Hepatocyte (in vitro differentiated cells): ENCODE measurements around the gene STN1. TPM values are rescaled to one million over a fixed set of nuclear protein-coding genes. Genes with fewer than 3 reads are reported as not detected.

ENCODE experiments used
- DNase-seq: peaks from one replicate; pipeline ENCODE4 v3.0.0-alpha.2; 2016; ENCODE audit warnings: low spot score
- H2AFZ ChIP-seq: fragments of 200-600 bp; sonication (generic); 2 replicates; pipeline ENCODE4 v1.6.0; 2016; ENCODE audit warnings: antibody characterized with exemption, mild to moderate bottlenecking
- H3K27ac ChIP-seq: fragments of 200-600 bp; sonication (generic); 2 replicates; pipeline ENCODE4 v1.5.1; 2016; ENCODE audit warnings: mild to moderate bottlenecking
- H3K27me3 ChIP-seq: fragments of 200-600 bp; sonication (generic); 2 replicates; pipeline ENCODE4 v1.6.1; 2016
- H3K36me3 ChIP-seq: fragments of 200-600 bp; sonication (generic); replicated peaks from 2 replicates; pipeline ENCODE4 v1.5.1; 2016; ENCODE audit warnings: low read depth; ENCODE audit not compliant: insufficient read depth
- H3K4me1 ChIP-seq: fragments of 200-600 bp; sonication (generic); 2 replicates; pipeline ENCODE4 v1.5.1; 2016; ENCODE audit warnings: mild to moderate bottlenecking, moderate library complexity; ENCODE audit not compliant: insufficient read depth
- H3K4me2 ChIP-seq: fragments of 200-600 bp; sonication (generic); 2 replicates; pipeline ENCODE4 v1.6.0; 2016
- H3K4me3 ChIP-seq: fragments of 200-600 bp; sonication (generic); 2 replicates; pipeline ENCODE4 v1.5.1; 2016; ENCODE audit warnings: mild to moderate bottlenecking
- H3K79me2 ChIP-seq: fragments of 200-600 bp; sonication (generic); 2 replicates; pipeline ENCODE4 v1.6.0; 2017; ENCODE audit warnings: mild to moderate bottlenecking
- H3K9me2 ChIP-seq: fragments of 200-600 bp; sonication (generic); replicated peaks from 2 replicates; pipeline ENCODE4 v1.6.0; 2017; ENCODE audit warnings: mild to moderate bottlenecking; ENCODE audit not compliant: insufficient read depth
- H3K9me3 ChIP-seq: fragments of 200-600 bp; sonication (generic); 2 replicates; pipeline ENCODE4 v1.5.1; 2016; ENCODE audit warnings: low read depth, mild to moderate bottlenecking
- H4K20me1 ChIP-seq: fragments of 200-600 bp; sonication (generic); 2 replicates; pipeline ENCODE4 v1.6.0; 2016; ENCODE audit warnings: mild to moderate bottlenecking; ENCODE audit not compliant: insufficient read depth, poor library complexity, severe bottlenecking
- EZH2 ChIP-seq: fragments of 200-600 bp; sonication (generic); IDR thresholded peaks from 2 replicates; pipeline ENCODE4 v1.6.1; 2016; ENCODE audit warnings: antibody characterized with exemption, mild to moderate bottlenecking, borderline replicate concordance
- EZH2phosphoT487 ChIP-seq: fragments of 200-600 bp; sonication (generic); IDR thresholded peaks from one replicate; pipeline ENCODE4 v1.6.1; 2018; ENCODE audit warnings: antibody characterized with exemption, mild to moderate bottlenecking, low read depth, moderate library complexity; ENCODE audit not compliant: unreplicated experiment, severe bottlenecking
- WGBS: methylation state at CpG from one replicate; pipeline ENCODE4 v1.1.6; 2016; ENCODE audit warnings: low lambda C conversion rate; ENCODE audit errors: missing lambda C conversion rate; 5-methylcytosine and 5-hydroxymethylcytosine counted together
- polyA plus RNA-seq: library from polyadenylated mRNA; unstranded; fragments of >200 nt; fragmentation: Nextera tagmentation; extraction: Ambion mirVana; gene quantifications from 2 replicates; pipeline ENCODE4 v1.2.1, GENCODE V29; 2016
- total RNA-seq: library from RNA; depleted of rRNA; stranded (reverse); fragments of >200 nt; gene quantifications from 2 replicates; pipeline ENCODE4 v1.2.3, GENCODE V29; 2014
- TF ChIP-seq, protein P1 (sequence below): fragments of 200-600 bp; sonication (generic); IDR thresholded peaks from 2 replicates; pipeline ENCODE4 v1.5.1; 2016; ENCODE audit warnings: antibody characterized with exemption, mild to moderate bottlenecking; ENCODE audit not compliant: poor library complexity

STN1 gene
- total and polyA plus RNA-seq, 2 experiments from 2014 or later: 20.1 to 20.2 TPM

DNA sequence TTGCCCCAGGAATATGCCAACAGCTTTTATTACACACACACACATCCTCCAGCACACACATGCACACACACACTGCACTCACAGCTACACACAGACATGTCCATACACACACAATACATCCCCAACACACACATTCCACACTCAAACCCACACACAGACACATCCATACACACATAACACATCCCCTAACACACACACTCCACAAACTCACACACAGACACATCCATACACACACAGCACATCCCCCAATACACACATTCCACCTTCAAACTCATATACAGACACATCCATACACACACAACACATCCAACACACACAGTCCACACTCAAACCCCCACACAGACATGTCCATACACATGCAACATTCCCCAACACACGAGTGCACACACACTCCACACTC is 81.7 kb downstream of the STN1 start:
- Histone ChIP-seq H3K4me1 (peaks cover 70% of the 10 kb centered on the region), H3K9me3 (no peaks in the 10 kb centered on the region), H2AFZ (no peak overlapping the region), H4K20me1 (no peaks in the 10 kb centered on the region), H3K4me3 (no peak overlapping the region), H3K27me3 (no peaks in the 10 kb centered on the region), H3K79me2 (peaks cover 81% of the 10 kb centered on the region), H3K9me2 (no peaks in the 10 kb centered on the region), H3K27ac (peak overlapping the region; percentile 80), H3K4me2 (peak overlapping the region; percentile 57), H3K36me3 (no peaks in the 10 kb centered on the region)
- TF ChIP-seq, protein P1, sequence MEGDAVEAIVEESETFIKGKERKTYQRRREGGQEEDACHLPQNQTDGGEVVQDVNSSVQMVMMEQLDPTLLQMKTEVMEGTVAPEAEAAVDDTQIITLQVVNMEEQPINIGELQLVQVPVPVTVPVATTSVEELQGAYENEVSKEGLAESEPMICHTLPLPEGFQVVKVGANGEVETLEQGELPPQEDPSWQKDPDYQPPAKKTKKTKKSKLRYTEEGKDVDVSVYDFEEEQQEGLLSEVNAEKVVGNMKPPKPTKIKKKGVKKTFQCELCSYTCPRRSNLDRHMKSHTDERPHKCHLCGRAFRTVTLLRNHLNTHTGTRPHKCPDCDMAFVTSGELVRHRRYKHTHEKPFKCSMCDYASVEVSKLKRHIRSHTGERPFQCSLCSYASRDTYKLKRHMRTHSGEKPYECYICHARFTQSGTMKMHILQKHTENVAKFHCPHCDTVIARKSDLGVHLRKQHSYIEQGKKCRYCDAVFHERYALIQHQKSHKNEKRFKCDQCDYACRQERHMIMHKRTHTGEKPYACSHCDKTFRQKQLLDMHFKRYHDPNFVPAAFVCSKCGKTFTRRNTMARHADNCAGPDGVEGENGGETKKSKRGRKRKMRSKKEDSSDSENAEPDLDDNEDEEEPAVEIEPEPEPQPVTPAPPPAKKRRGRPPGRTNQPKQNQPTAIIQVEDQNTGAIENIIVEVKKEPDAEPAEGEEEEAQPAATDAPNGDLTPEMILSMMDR: no peak
- no peak for TF ChIP-seq EZH2phosphoT487
- no peak for TF ChIP-seq EZH2
- WGBS: 72% methylated on average over 1 of the region's 1 CpG
- DNase-seq: no peak

DNA sequence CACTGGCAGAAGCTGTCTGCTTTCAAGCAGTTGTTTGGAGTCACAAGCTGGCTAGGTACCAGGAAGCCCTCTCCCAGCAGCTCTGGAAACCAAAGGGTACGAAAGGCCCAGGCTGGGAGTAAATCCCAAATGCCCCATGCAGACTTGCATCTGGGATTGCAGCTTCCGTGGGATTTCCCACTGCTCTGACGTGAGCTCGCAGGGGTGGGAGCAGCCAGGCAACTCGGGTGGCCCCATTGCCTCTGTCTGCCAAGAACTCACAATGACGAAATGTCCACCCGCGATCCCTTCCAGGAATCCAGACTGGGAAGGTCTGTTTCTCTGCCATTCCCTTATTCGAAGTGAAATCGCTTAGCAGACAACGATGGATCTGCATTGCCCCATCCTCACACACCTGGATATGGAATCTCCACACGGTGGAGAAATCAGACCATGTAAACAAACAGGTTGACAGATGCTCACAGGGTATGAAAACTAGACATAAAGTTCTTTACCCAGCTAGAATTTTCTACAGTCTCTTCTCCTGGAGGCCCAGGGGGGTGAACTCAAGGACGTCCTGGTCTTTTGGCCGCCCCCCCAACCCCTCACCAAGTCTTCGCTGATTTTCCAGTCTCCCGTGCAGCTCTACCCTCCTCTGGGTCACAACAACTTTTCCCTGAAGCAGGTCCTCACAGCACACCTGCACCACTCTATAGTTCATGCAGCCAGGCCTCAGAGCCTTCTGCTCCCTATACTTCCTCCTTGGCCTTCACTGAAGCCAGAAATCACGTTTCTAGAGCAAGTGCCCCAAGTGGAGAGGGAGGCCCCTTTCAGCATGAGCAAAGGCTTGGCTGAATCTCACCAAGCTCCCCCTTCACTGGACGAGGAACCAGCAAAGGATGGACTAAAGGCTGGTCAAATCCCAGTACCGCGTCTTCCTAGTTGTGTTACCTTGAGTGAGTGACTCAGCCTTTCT is 82.6 kb downstream of the STN1 start:
- H3K4me1 ChIP-seq: peaks cover 62% of the 10 kb centered on the region
- H2AFZ ChIP-seq: no peak overlapping the region
- no peak overlapping the region for H3K4me3 ChIP-seq
- 66% methylated on average over 20 of the region's 20 CpGs for WGBS
- peak overlapping the region; percentile 50 for H3K4me2 ChIP-seq
- H4K20me1 ChIP-seq: no peaks in the 10 kb centered on the region
- H3K27me3 ChIP-seq: no peaks in the 10 kb centered on the region
- peak; percentile 66 for DNase-seq
- H3K79me2 ChIP-seq: peaks cover 75% of the 10 kb centered on the region
- H3K9me2 ChIP-seq: no peaks in the 10 kb centered on the region
- TF ChIP-seq, protein P1: no peak
- no peak for TF ChIP-seq EZH2
- TF ChIP-seq EZH2phosphoT487: no peak
- no peaks in the 10 kb centered on the region for H3K36me3 ChIP-seq
- no peaks in the 10 kb centered on the region for H3K9me3 ChIP-seq
- peak overlapping the region; percentile 80 for H3K27ac ChIP-seq

DNA sequence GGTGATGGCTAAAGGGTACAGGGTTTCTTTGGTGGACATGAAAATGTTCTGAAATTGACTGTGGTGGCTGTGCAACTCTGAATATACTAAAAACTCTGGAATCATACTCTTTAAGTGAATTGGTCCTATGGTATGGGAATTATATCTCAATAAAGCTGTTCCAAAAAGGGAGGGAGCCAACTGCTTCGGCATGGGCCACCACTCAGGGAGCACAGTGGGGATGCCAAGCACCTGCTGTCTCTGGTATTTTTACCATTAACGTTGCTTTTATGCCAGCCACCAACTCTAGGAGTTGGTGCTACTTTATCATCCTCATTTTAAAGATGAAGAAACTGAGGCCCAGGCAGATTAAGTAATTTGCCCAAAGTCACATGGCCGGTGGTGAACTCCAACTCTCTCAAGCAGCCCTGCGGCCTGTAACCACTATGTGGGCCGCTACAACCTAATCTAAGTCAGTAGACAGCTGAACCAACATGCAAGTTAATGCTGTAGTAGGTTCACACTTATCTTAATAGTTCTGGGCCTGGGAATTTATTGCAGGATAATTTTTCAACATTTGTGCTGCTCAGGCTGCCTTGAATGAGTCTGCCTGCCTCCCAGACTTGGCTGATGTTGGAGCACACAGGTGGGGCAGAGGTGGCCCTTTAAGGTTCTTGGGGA is 83.4 kb downstream of the STN1 start:
- Histone ChIP-seq H3K27ac (peak overlapping the region; percentile 80), H3K9me2 (no peaks in the 10 kb centered on the region), H4K20me1 (no peaks in the 10 kb centered on the region), H3K4me3 (no peak overlapping the region), H3K27me3 (no peaks in the 10 kb centered on the region), H3K36me3 (no peaks in the 10 kb centered on the region), H3K9me3 (no peaks in the 10 kb centered on the region), H2AFZ (no peak overlapping the region), H3K4me2 (peak overlapping the region; percentile 50), H3K79me2 (peaks cover 67% of the 10 kb centered on the region), H3K4me1 (peaks cover 60% of the 10 kb centered on the region)
- no peak for TF ChIP-seq EZH2
- TF ChIP-seq, protein P1: no peak
- no peak for TF ChIP-seq EZH2phosphoT487
- no peak for DNase-seq
- 63% methylated on average over 5 of the region's 5 CpGs for WGBS
